ENCODE results near the gene KAT8.

Gene KAT8

GRCh38 chr16:31117384-31118222 is at the start of gene KAT8:
Gene KAT8 (plus strand): TSS chr16:31117664. CDS start chr16:31117682, 18 bp downstream.
- peak; percentile 93 to 97 for DNase-seq (ENCODE audit: low read depth in 2 of 2)

- no peak for DNase-seq (ENCODE audit: low read depth in 2 of 2)
Measured at GRCh38 chr16:31071861-31072260, 45.6 kb upstream of the KAT8 start.

- DNase-seq (ENCODE audit: low read depth in 2 of 2) = no peak
Measured at GRCh38 chr16:31072540-31073141, 44.8 kb upstream of the KAT8 start.

- DNase-seq (ENCODE audit: low read depth in 2 of 2) = peak; percentile 68 to 71
Measured at GRCh38 chr16:31073142-31073969, 44.1 kb upstream of the KAT8 start.

- DNase-seq (ENCODE audit: low read depth in 2 of 2) = peak; percentile 95 to 98
Measured at GRCh38 chr16:31073970-31074813, 43.3 kb upstream of the KAT8 start, which contains the start of the genes ZNF646 and ZNF668. Gene ZNF646 (plus strand): TSS chr16:31074422. CDS start chr16:31076325, 1,903 bp downstream. Gene ZNF668 (minus strand): TSS chr16:31074240. CDS start chr16:31064459, 9,781 bp downstream.

- DNase-seq (ENCODE audit: low read depth in 2 of 2) = no peak
Measured at GRCh38 chr16:31074814-31075183, 42.7 kb upstream of the KAT8 start.

GRCh38 chr16:31076319-31076718 is 41.1 kb upstream of the KAT8 start:
- DNase-seq (ENCODE audit: low read depth in 2 of 2) = no peak

- DNase-seq (ENCODE audit: low read depth in 2 of 2) = no peak
Measured at GRCh38 chr16:31077024-31077423, 40.4 kb upstream of the KAT8 start.

GRCh38 chr16:31077592-31078396 is 39.7 kb upstream of the KAT8 start:
- DNase-seq (ENCODE audit: low read depth in 2 of 2) = no peak

GRCh38 chr16:31078597-31079341 is 38.7 kb upstream of the KAT8 start:
- no peak for DNase-seq (ENCODE audit: low read depth in 2 of 2)

- DNase-seq (ENCODE audit: low read depth in 2 of 2) = no peak
Measured at GRCh38 chr16:31079342-31079944, 38.0 kb upstream of the KAT8 start.

GRCh38 chr16:31080035-31080629 is 37.3 kb upstream of the KAT8 start:
- DNase-seq (ENCODE audit: low read depth in 2 of 2) = no peak

- no peak for DNase-seq (ENCODE audit: low read depth in 2 of 2)
Measured at GRCh38 chr16:31080756-31081419, 36.6 kb upstream of the KAT8 start.

- no peak for DNase-seq (ENCODE audit: low read depth in 2 of 2)
Measured at GRCh38 chr16:31081428-31082351, 35.8 kb upstream of the KAT8 start.

GRCh38 chr16:31082368-31083045 is 35.0 kb upstream of the KAT8 start:
- DNase-seq (ENCODE audit: low read depth in 2 of 2) = no peak

GRCh38 chr16:31083081-31083480 is 34.4 kb upstream of the KAT8 start:
- DNase-seq (ENCODE audit: low read depth in 2 of 2) = no peak

- DNase-seq (ENCODE audit: low read depth in 2 of 2) = no peak
Measured at GRCh38 chr16:31083556-31083955, 33.9 kb upstream of the KAT8 start.
